Fibroblast of mammary gland (primary cell): Measurements from ENCODE around the gene GRID2.

Experiments
- DNase-seq: peaks from one replicate; pipeline ENCODE4 v3.0.0-alpha.2; 2010; ENCODE audit warnings: low read depth
- H3K4me3 ChIP-seq: 2 replicates; pipeline ENCODE4 v1.5.1; 2011; ENCODE audit warnings: low read depth, mild to moderate bottlenecking, low read length, moderate library complexity; ENCODE audit not compliant: control insufficient read depth
- CTCF ChIP-seq: conservative IDR thresholded peaks from 2 replicates; pipeline ENCODE4 v1.5.1; 2011; ENCODE audit warnings: low read depth, low read length, inconsistent platforms; ENCODE audit not compliant: control insufficient read depth, insufficient read depth

The GRID2 gene

GRCh38 chr4:92969650-92970379 lies 666.0 kb downstream of the GRID2 start:
- H3K4me3 ChIP-seq = no peak overlapping the region
- DNase-seq = peak; percentile 93
- no peak for TF ChIP-seq CTCF

GRCh38 chr4:92970996-92971395 lies 667.2 kb downstream of the GRID2 start:
- no peak overlapping the region for H3K4me3 ChIP-seq
- no peak for DNase-seq
- no peak for TF ChIP-seq CTCF

GRCh38 chr4:92988301-92988700 lies 684.5 kb downstream of the GRID2 start:
- TF ChIP-seq CTCF = no peak
- peak; percentile 10 for DNase-seq
- H3K4me3 ChIP-seq = no peak overlapping the region

- no peak for TF ChIP-seq CTCF
- DNase-seq = no peak
- H3K4me3 ChIP-seq = no peak overlapping the region
Observed at GRCh38 chr4:92992758-92993157, 689.0 kb downstream of the GRID2 start.

GRCh38 chr4:92994727-92995126 lies 691.0 kb downstream of the GRID2 start:
- TF ChIP-seq CTCF = no peak
- H3K4me3 ChIP-seq = no peak overlapping the region
- no peak for DNase-seq

GRCh38 chr4:92996533-92996932 lies 692.8 kb downstream of the GRID2 start:
- H3K4me3 ChIP-seq = no peak overlapping the region
- DNase-seq = no peak
- TF ChIP-seq CTCF = no peak
